Stimulated activated CD4-positive, alpha-beta T cell treated with anti-CD3 and anti-CD28 coated beads, Interleukin-4, amount 100 ng/mL, for 24 hours (primary cell): ENCODE results near the gene DGCR6L.
"Not testable (repeated sequence)": the region's sequence is repeated elsewhere in the genome, so short reads cannot be mapped to it uniquely, and the experiment has no call there.

Experiments
- DNase-seq: peaks from one replicate; pipeline ENCODE4 v3.0.0-alpha.2; 2020

DGCR6L gene

DNA sequence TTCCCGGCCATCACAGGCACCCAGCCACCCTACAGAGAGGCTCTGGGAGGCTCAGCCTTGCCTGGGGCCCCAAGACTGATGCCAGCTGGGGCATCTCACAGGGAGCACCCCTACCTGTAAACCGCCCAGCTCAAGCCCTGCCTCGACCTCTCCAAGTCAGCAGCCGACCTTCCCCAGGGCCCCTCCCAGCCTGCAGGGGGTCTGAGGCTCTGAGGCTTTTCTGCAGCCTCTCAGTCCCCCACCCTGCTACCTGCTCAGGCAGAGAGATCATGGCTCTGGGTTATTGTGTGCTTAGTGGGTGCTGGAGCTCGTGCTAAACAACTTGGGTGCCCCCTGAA, 28.6 kb downstream of the DGCR6L start:
- no peak for DNase-seq

GRCh38 chr22:20290578-20291248, 29.1 kb downstream of the DGCR6L start:
- DNase-seq, result no peak

DNA sequence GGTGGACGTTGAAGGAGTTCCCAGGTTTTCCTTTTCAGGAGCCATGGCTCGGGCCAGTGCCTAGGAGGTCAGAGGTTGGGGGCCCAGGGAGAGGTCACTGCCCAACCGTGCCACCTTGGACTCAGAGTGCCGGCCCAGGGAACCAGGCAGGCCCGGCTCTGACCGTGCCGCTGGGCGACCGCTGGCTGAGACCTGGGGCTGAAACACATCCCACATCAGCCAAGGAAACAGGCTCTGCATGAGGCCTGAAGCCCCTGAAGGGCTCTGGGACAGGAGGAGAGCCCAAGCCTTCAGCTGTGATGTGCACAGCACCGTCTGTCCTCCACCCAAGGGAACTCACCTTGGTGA, 29.8 kb downstream of the DGCR6L start:
- no peak for DNase-seq

- DNase-seq, result not testable (repeated sequence)
These were observed 30.4 kb downstream of the DGCR6L start for GRCh38 chr22:20289182-20290044.

DNA sequence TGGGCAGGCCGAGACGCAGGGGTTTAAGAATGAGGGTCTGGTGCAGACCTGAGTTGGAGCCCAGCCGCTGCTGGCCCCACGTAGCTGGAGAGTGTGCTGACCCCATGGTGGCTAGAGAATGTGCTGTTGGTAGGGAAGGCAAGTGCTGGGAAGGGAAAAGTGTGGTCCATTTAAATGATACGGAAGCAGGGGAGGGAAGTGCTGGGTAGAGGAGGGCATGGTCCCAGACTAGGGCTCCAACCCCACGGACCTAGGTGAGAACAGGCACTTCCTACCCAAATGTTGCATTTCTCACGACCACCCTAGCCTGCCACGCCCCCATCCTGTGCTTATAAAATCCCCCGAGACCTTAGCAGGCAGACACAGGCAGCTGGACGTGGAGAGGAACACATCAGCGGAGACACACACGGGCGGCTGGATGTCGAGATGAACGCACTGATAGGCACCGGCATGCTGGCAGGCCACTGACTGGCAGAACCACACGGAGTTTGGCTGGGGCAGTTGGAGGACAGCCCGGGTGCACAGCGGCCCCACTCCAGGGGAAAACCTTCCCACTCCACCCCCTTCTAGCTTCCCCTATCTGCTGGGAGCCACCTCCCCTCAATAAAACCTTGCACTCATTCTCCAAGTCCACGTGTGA, 33.0 kb downstream of the DGCR6L start:
- DNase-seq, result not testable (repeated sequence)

DNA sequence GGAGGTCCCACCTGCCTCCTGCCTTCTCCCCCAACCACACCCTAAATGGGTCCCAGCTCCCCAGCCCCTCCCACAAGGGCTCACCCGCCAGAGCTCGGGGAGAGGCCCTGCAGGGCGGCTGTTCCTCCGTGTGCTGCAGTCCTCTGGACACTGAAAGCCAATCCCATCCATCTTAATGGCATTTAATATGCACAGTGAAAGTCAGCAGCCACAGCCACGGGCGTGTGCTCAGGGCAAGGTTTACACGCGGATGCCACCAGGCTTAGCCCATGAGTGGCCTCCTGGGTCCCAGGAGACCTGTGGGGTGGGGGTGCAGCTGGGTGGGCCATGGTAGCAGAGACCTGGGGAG, 33.6 kb downstream of the DGCR6L start:
- not testable (repeated sequence) for DNase-seq

- DNase-seq, result peak; percentile 84
These were observed 34.2 kb downstream of the DGCR6L start for GRCh38 chr22:20285473-20286311.

GRCh38 chr22:20284471-20285086, 35.3 kb downstream of the DGCR6L start:
- DNase-seq, result no peak

DNA sequence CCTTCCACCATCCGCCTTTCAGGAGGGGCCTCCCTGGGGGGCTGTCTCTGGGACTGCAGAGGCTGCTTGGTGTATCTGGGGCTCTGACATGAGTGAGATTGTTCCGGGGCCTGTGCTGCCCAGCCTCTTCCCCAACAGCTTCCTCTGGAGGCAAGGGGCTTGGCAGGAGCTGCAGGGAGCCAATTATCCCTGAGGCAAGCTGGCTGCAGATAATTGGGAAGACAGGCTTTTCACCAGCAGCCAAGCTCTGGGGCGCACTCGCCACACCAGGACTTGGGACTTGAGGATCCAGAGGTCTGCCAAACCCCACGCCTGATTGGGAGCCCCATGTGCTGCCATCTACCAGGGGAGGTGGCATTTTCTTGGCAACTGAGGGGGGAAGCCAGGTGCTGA, 36.2 kb downstream of the DGCR6L start:
- DNase-seq, result no peak

DNA sequence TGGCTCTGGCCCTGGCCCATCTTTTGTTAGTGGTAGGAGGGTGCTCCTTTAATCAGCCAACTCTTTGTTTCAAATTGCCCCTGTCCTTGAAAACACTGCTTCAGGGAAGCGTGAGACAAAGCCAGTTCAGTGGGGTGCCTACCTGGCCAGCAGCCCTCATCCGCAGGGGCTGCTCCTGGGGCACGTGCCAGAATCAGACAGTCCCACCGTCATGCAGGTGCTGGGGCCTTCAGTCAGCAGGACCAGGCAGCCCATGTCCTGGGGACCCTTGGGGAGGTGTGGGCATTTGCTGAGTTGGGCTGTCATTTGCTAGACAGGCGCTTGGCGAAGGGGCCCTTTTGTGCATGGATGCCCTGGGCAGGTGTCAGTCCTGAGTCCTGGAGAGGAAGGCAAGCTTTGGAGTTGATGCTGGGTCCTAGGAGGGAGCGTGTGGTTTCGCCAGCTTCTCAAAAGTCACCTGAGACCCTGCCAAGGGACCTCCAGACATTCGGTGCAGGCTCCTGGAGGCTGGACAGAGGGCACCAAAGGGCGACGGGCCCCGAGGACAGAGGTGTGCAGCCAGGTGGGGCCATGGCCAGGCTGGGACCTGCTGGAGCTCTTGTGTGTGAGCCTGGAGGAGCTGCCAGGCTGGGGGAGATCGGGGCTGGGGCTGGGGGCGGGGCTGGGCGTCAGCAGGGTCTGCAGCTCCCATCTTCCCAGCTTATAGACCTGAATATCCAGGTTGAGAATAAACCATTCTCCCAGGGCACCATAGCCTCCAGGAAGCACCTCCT, 36.8 kb downstream of the DGCR6L start:
- no peak for DNase-seq

DNA sequence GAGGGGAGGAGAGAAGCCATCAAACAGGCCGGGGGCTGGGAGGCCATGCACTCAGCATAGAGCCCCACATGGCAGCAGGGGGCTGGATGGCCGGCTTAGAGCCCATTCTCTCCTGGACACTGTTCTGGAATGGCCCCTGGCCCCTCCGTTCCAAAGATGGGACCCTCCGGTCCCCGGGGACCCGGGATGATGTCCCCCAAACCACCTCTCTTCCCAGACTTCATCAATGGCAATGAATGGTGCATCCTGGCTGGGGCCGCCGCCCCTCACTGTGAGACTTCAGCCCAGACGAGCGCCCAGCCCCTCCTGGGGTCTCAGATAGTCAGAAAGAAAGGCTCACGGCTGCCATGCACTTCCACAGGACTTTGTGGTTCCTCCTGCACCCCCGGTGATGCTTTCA, 38.0 kb downstream of the DGCR6L start:
- DNase-seq, result no peak

DNA sequence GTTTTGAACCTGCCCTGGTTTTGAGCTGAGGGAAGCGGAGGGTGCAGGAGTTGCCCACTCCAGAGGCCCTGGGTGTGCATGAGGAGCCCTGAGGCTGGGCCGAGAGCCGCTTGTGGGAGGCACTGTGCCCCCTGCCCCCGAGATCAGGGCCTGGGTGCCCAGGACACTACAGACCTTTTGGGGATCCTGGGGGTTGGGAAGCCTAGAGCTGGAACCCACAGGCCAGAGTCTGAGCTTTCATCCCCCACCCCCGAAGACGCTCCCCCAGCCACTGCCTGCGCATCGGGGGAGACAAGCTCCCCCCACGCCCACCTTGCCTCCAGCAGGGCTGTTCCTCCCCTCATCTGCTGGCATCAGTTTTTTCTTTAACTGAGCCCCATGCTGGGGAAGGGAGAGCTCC, 38.4 kb downstream of the DGCR6L start:
- not testable (repeated sequence) for DNase-seq

- DNase-seq, result no peak
These were observed 39.0 kb downstream of the DGCR6L start for GRCh38 chr22:20280866-20281265.

DNA sequence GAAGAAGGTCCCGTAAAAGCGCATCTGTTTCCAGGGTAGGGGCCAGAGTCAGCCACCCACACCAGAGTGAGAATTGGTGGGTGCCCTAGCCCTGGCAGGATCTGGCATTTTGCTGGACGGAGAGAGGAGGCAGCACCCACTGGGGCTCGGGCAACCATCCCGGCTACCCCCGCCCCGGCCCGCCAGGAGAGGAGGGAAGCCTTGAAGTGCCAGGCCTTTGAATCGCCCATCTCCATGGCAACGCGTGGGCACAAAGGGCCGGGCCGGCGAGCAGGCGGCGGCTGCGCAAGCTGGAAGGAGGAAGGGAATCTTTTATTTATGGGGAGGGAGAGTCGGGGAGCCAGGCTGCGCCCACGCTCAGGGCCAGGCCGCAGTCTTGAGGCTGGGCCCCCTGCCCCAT, 39.7 kb downstream of the DGCR6L start:
- not testable (repeated sequence) for DNase-seq

DNA sequence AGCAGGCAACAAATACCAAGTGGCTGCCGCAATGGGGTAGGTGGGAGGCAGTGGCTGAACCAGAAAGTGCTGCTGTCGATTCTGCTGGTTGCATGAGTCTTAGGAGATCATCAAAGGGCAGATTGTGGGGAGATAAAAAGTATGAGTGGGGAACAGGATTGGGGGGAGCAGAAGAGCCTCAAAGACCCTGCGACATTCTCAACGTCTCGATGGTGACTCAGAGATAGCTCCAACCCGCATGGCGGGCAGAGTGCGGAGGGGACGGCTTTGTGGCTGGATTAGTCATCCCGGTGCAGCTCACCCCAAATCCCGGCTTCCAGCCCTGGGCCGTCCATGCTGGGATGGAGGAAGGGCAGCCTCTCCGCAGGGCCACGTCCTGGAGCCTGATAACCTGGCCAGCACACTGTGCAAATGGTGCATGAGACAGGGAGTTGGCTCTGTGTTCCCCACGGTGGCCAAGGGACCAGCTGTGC, 40.2 kb downstream of the DGCR6L start:
- no peak for DNase-seq

DNA sequence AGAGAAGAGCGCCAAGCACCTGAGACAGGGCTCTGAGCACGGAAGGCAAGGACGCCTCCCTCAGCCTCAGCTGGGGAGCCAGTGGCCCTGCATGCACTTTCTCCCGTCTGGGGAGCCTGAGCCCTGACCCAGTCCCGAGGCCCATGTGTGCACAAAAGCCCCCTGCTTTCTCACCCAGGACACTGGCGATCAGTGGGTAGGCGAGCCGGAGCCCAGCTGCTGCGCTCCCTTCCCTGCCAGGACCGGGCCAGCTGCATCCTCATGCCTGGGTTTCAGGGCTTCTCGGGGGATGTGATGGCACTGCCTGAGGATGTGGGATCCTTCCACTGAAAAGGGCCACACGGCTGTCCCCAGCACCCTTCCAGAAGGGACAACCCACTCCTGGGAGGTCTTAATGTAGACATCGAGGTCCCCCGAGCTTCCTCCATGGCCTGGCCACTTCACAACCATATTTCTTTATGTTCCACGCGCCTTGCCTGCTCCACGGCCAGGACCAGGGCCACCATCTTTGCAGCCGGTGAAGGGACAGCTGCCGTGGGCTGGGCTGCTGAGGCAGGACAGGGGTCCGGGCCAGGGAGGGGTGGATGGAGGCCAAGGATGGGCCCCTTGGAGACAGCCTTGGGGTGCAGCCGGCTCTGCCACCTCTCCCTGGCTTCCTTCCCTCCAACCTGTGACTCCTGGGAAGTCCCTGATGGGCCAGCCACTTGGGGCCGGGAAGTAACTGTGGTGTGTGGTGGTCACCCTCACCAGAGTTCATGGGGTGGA, 41.0 kb downstream of the DGCR6L start:
- DNase-seq, result not testable (repeated sequence)

DNA sequence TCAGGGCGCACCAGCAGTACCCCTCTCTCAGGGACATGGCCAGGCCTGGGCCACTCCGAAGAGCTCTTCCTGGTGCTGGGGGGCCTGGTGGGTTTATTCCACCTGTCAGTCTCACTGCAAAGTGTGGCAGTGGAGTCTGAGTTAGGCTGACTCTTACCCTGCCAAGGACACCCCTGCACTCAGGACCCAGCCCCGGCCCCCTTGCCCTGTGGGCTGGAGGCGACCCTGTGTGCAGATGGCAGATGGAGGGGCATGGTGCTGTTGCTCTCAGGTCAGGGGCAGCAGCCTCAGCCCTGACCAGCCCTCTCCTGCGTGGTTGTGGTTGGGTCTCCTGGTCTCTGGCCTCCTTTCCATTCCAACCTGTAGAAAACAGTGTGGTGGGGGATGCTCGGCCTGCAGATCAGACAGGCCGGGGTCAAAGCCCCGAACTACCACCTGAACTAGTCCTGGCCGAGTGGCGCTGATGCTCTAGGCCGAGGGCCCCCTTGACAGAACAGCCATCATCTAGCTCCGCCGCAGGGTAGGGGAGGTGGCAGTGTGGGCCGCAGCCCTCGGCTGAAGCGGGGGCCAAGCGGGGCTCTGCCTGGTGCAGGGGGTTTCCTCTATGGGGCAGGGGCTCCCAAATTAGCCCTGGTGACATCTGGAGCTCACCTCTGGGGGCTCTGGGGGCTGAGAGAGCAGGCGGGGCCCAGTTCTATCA, 41.8 kb downstream of the DGCR6L start:
- not testable (repeated sequence) for DNase-seq

- DNase-seq, result no peak
These were observed 43.4 kb downstream of the DGCR6L start for GRCh38 chr22:20276468-20276867.

DNA sequence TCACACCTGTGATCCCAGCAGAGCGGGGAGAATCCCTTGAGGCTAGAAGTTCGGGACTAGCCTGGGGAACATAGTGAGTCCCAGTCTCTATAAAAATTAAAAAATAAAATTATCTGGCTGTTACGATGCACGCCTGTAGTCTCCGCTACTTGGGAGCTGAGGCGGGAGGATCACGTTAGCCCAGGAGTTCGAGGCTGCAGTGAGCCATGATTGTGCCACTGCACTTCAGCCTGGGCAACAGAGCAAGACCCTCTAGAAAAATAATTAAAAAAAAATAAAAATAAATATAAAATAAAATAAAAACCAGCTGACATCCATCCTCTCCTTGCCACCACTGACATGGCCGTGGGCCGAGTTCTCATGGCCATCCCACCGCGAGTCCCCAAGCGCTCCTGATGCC, 44.0 kb downstream of the DGCR6L start:
- DNase-seq, result no peak

GRCh38 chr22:20275325-20275724, 44.5 kb downstream of the DGCR6L start:
- not testable (repeated sequence) for DNase-seq
